Epidermal melanocyte (primary cell): ENCODE results near the gene AMPD2.
"Not testable (repeated sequence)": the region's sequence is repeated elsewhere in the genome, so short reads cannot be mapped to it uniquely, and the experiment has no call there.

Experiments
- DNase-seq: peaks from one replicate; pipeline ENCODE4 v3.0.0; 2011; ENCODE audit warnings: low spot score; ENCODE audit not compliant: insufficient read length

AMPD2 gene

GRCh38 chr1:109676683-109677381 lies 57.2 kb downstream of the AMPD2 start:
- not testable (repeated sequence) for DNase-seq

- DNase-seq = no peak
Measured at GRCh38 chr1:109677459-109677858, 57.8 kb downstream of the AMPD2 start.

GRCh38 chr1:109678637-109679036 lies 59.0 kb downstream of the AMPD2 start:
- not testable (repeated sequence) for DNase-seq
